Body of pancreas (tissue), 4 donors: ENCODE data around the gene SPO11. TPM values are rescaled to one million over a fixed set of nuclear protein-coding genes. Genes with fewer than 3 reads are reported as not detected.

Source experiments
- microRNA-seq, 2 donors: library from miRNA; unstranded; fragments of <30 nt; microRNA quantifications; one replicate each; pipeline ENCODE4, GENCODE V29; 2016; ENCODE audit warnings: borderline number of aligned reads in 2 of 2, borderline replicate concordance in 2 of 2
- small RNA-seq: library from RNA; depleted of rRNA; stranded (forward); fragments of <200 nt; gene quantifications from one replicate; pipeline ENCODE3, GENCODE V24; 2016
- total RNA-seq, 2 donors: library from RNA; depleted of rRNA; stranded (reverse); fragments of >200 nt; gene quantifications; one replicate each; pipeline ENCODE4 v1.1.0, GENCODE V29; 2016

The SPO11 gene
- total RNA-seq, 2 donors from 2014 or later, result not detected

Small RNA genes within 50 kb of the gene (microRNA-seq; reads per million reads assigned to microRNA genes)
- gene MIR4325, result 0 reads per million in 2 donors

Small RNA genes within 50 kb of the gene (small RNA-seq; reads per million reads assigned to genes)
- not detected for gene MIR4325
- not detected for gene RF00019
- not detected for gene RPL39P39

Other genes with a start within 250 kb of the SPO11 start
- gene BMP7, start 63.2 kb upstream of the SPO11 start, total RNA-seq, result 1 to 10 TPM in 1 of 2 donors, not detected in 1; 4.2 TPM
- gene RAE1, start 21.5 kb downstream of the SPO11 start, total RNA-seq, result 1 to 10 TPM; 4.9 to 9.9 TPM
- gene RBM38, start 61.6 kb downstream of the SPO11 start, total RNA-seq, result 10 to 100 TPM in 1 of 2 donors, 1 to 10 TPM in 1; 5.6 to 12.7 TPM
- not detected for gene CTCFL, start 195.3 kb downstream of the SPO11 start, total RNA-seq
- gene PCK1, start 231.3 kb downstream of the SPO11 start, total RNA-seq, result 10 to 100 TPM; 14.3 to 33.3 TPM